ENCODE data around the gene CHN2.

The CHN2 gene

DNA sequence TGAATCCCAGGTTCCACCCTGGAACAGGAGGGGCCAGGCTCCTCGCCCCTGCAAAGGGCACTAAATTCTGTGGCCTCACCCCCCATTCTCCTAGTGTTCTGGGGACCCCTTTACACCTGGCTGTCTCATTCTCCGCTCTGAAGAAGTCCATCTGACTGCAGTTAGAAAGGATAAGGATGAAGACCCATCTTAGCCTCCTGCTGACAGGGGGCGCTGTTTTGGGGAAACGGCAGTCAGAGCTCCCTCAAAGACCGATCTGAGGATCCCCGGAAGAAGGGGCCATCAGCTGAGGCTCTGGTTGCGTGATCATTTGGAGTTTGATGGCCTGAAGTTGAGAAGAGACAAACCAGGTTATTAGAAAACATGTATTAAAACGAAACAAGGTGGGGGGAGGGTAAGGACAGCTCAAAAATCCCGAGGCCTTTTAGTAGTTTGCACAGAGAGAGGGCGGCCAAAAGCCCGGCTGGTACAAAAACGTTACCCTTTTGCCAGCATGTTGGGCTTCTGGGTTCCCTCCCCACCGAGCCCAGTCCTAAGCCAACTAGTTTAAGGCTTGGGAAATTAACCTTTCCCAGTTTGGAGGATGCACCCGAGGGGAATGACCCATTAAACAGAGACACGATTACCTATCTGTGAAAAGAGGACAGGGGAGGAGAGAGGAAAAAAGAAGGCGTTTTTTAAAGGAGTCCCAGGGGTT lies 102.8 kb downstream of the CHN2 start:
- Histone ChIP-seq H3K4me3 (ENCODE audit: low read depth, low read length) (no peak overlapping the region), H3K4me1 (no peaks in the 10 kb centered on the region), H3K36me3 (no peaks in the 10 kb centered on the region), H3K9me3 (no peaks in the 10 kb centered on the region), H3K27me3 (no peaks in the 10 kb centered on the region)
- TF ChIP-seq, protein P1, sequence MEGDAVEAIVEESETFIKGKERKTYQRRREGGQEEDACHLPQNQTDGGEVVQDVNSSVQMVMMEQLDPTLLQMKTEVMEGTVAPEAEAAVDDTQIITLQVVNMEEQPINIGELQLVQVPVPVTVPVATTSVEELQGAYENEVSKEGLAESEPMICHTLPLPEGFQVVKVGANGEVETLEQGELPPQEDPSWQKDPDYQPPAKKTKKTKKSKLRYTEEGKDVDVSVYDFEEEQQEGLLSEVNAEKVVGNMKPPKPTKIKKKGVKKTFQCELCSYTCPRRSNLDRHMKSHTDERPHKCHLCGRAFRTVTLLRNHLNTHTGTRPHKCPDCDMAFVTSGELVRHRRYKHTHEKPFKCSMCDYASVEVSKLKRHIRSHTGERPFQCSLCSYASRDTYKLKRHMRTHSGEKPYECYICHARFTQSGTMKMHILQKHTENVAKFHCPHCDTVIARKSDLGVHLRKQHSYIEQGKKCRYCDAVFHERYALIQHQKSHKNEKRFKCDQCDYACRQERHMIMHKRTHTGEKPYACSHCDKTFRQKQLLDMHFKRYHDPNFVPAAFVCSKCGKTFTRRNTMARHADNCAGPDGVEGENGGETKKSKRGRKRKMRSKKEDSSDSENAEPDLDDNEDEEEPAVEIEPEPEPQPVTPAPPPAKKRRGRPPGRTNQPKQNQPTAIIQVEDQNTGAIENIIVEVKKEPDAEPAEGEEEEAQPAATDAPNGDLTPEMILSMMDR (IDR thresholded peaks at IDR 0.05; ENCODE audit: low read depth, low read length) = peak; percentile 36
- peak; percentile 26 for DNase-seq

DNA sequence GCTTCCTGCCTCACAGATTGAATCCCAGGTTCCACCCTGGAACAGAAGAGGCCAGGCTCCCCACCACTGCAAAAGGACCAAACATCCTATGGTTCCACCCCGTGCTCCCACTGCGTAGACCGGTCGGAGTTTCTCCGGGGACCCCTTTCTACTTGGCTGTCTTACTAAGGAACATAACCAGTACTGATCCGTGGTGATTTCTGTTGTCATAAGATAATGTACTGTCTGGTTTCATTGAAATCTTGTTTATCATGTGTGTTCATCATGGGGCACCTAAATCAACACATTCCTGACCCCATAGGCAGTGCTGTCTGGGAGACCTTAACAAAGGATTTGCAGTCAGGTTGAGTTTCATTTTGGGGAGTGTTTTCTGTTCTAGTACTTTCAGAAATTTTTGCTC lies 104.5 kb downstream of the CHN2 start:
- no peak overlapping the region for H3K4me3 ChIP-seq (ENCODE audit: low read depth, low read length)
- DNase-seq = no peak
- H3K36me3 ChIP-seq = no peaks in the 10 kb centered on the region
- TF ChIP-seq, protein P1 (IDR thresholded peaks at IDR 0.05; ENCODE audit: low read depth, low read length) = no peak
- H3K27me3 ChIP-seq = no peaks in the 10 kb centered on the region
- no peaks in the 10 kb centered on the region for H3K4me1 ChIP-seq
- no peaks in the 10 kb centered on the region for H3K9me3 ChIP-seq

DNA sequence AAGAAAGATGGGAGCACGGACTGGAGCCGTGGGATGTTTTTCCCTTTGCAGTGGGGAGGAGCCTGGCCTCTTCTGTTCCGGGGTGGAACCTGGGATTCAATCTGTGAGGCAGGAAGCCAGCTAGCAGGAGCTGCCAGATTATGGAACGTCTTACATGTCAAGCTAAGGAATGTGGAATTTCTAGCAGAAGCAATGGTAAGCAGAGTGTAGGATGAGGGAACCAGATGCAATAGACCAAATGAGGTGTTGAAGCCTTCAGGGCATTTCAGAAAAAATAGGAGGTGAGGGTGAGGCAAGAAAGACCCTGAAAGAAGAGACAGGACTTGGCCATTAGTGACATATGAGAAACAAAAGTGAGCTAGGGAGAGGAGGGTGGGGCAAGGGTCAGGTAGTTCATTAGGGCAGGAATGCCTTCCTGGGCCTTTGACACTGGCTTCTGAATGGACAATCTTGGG lies 105.5 kb downstream of the CHN2 start:
- Histone ChIP-seq H3K27me3 (no peaks in the 10 kb centered on the region), H3K4me1 (no peaks in the 10 kb centered on the region), H3K9me3 (no peaks in the 10 kb centered on the region), H3K36me3 (no peaks in the 10 kb centered on the region), H3K4me3 (ENCODE audit: low read depth, low read length) (no peak overlapping the region)
- no peak for DNase-seq
- TF ChIP-seq, protein P1 (IDR thresholded peaks at IDR 0.05; ENCODE audit: low read depth, low read length) = no peak

DNA sequence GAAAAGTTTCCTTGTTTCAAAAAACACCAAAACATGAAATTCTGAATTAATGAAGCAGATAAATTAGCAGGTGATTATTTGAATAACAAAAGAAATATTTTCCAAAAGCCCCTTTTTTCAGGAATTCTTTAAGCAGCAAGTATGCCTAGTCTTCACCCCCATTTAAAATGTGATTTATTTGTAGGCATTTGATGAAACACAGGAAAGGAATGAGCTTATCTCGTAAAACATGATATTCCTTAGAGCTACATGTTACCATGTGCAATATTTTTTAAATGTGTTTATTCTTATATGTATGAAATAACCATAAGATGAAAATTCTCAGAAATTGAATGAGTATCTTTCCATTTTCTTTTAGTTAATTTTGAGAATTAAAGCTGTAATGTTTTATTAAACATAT lies 106.1 kb downstream of the CHN2 start:
- H3K27me3 ChIP-seq = no peaks in the 10 kb centered on the region
- H3K9me3 ChIP-seq = no peaks in the 10 kb centered on the region
- no peaks in the 10 kb centered on the region for H3K4me1 ChIP-seq
- no peak for DNase-seq
- no peak overlapping the region for H3K4me3 ChIP-seq (ENCODE audit: low read depth, low read length)
- H3K36me3 ChIP-seq = no peaks in the 10 kb centered on the region
- TF ChIP-seq, protein P1 (IDR thresholded peaks at IDR 0.05; ENCODE audit: low read depth, low read length) = no peak

DNA sequence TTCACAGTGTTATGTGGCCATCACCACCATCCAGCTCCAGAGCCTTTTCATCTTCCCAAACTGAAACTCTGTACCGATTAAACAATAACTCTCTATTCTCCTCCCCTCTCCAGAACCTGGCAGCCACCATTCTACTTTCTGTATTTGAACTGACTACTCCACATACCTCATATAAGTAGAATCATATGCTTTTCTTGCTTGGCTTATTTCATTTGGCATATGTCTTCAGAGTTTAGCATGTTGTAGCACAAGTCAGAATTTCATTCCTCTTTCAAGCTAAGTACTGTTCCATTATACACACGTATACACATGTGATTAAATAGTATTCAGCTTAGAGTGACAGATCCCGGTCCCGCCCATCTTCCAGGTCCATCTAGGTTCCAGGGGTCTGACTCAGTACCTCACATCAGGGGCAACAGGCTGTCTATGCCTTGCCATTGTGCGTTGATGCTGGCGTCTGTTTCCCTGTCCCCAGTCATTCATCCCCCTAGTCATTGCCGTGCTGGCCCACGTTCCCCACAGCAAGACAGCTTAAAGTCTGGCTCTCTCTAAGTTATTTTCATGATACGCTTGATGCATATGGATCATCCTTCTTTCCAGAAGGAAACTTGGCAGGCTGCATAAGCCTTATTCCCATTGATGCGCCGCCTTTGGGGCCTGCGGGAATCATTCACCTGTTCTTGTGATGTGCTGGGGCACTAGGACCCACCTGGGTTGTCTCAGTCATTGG lies 108.3 kb downstream of the CHN2 start:
- H3K27me3 ChIP-seq = no peaks in the 10 kb centered on the region
- TF ChIP-seq, protein P1 (IDR thresholded peaks at IDR 0.05; ENCODE audit: low read depth, low read length) = no peak
- H3K36me3 ChIP-seq = no peaks in the 10 kb centered on the region
- H3K9me3 ChIP-seq = no peaks in the 10 kb centered on the region
- DNase-seq = no peak
- H3K4me1 ChIP-seq = no peaks in the 10 kb centered on the region
- H3K4me3 ChIP-seq (ENCODE audit: low read depth, low read length) = no peak overlapping the region

DNA sequence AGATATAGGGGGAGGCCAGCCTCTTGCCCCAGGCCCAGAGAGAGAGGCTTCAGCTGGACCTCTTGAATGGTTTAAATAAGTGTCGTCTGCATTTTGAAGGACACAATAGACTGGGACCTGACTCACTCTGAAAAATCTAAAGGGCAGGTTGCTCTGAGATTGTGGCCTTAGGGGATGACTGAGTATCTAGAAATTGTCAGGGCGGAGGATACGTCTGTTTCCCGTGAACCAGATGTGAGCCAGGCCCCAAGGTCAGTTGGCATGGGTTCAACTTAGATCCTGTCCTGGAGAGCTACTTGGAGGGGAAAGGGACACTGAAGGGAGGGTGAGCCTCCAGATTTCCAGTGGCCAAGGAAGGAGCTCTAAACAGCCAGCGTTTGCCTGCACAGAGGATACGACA lies 110.2 kb downstream of the CHN2 start:
- DNase-seq = peak; percentile 62
- TF ChIP-seq, protein P1 (IDR thresholded peaks at IDR 0.05; ENCODE audit: low read depth, low read length) = no peak

More for the DNA sequence above, 110.2 kb downstream of the CHN2 start:
- Histone ChIP-seq H3K4me3 (ENCODE audit: low read depth, low read length) (no peak overlapping the region), H3K27me3 (no peaks in the 10 kb centered on the region), H3K36me3 (no peaks in the 10 kb centered on the region), H3K9me3 (no peaks in the 10 kb centered on the region), H3K4me1 (no peaks in the 10 kb centered on the region)
